K562 (cell line): Measurements from ENCODE around the gene PLXND1. TPM values are rescaled to one million over a fixed set of nuclear protein-coding genes. Genes with fewer than 3 reads are reported as not detected.

Experiments used
- ATAC-seq: fragments of 200-7000 bp; cut with Tn5 transposase; 3 replicates; pipeline ENCODE4 v1.9.1; 2020; ENCODE audit warnings: moderate library complexity
- BruUV-seq: library from RNA; stranded (reverse); fragments of 400-500 nt; replicated peaks from 2 replicates; lab custom pipeline; 2021; lab: Mats Ljungman, UMichigan
- CTCF ChIA-PET: fragments of 300-600 bp; formaldehyde crosslinking; extraction: SDS; loops from one replicate; lab custom pipeline; 2021; ENCODE audit warnings: low intra/inter-chr PET ratio; lab: Yijun Ruan, JAX
- POLR2A ChIA-PET: fragments of 300-600, 350-650 bp; sonication (Branson Sonifier 250); formaldehyde crosslinking; extraction: SDS; loops from one replicate; lab custom pipeline; 2021; ENCODE audit warnings: antibody characterized with exemption, inconsistent platforms; lab: Yijun Ruan, JAX
- DNase-seq, 4 experiments: peaks; one replicate each; pipeline versions ENCODE4 v3.0.0 to v3.0.0-alpha.2; 2011 to 2018; ENCODE audit warnings: low spot score in 3 of 4, mixed read lengths in 3 of 4; ENCODE audit errors: extremely low read depth in 1 of 4
- FAIRE-seq: peaks from 2 replicates; lab custom pipeline; 2011; peaks lifted over from hg19 to GRCh38; lab: Jason Lieb, UNC
- H2AFZ ChIP-seq: 2 replicates; pipeline ENCODE4 v1.6.0; 2011; ENCODE audit warnings: low read depth, low read length, control low read depth, inconsistent platforms
- H3K27ac ChIP-seq: fragments of 200-600 bp; 3 replicates; pipeline ENCODE4 v1.8.0; 2011; ENCODE audit warnings: low read depth, mild to moderate bottlenecking, control low read depth, inconsistent platforms, low read length, moderate library complexity, mixed read lengths; ENCODE audit errors: extremely low read depth
- H3K27me3 ChIP-seq, 2 experiments: fragments of 300-600 bp in 1 of 2; 2 replicates in 1 of 2; 3 replicates in 1 of 2; pipeline versions ENCODE4 v1.6.0 to v1.8.0; 2011; ENCODE audit warnings: inconsistent platforms in 2 of 2, low read length in 2 of 2, mild to moderate bottlenecking in 1 of 2, mixed read lengths in 1 of 2, moderate library complexity in 1 of 2; ENCODE audit not compliant: control insufficient read depth in 2 of 2, insufficient read depth in 2 of 2
- H3K36me3 ChIP-seq: fragments of 300-600 bp; 3 replicates; pipeline ENCODE4 v1.8.0; 2011; ENCODE audit warnings: mild to moderate bottlenecking, low read length, inconsistent platforms; ENCODE audit not compliant: control insufficient read depth, insufficient read depth
- H3K4me1 ChIP-seq, 2 experiments: fragments of 200-600 bp in 1 of 2; replicated peaks in 1 of 2; 2 replicates in 1 of 2; 3 replicates in 1 of 2; pipeline versions ENCODE4 v1.5.1 to v1.8.0; 2011; ENCODE audit warnings: inconsistent platforms in 2 of 2, low read length in 2 of 2, mild to moderate bottlenecking in 1 of 2, mixed read lengths in 1 of 2, moderate library complexity in 1 of 2; ENCODE audit not compliant: control insufficient read depth in 2 of 2, insufficient read depth in 2 of 2
- H3K4me2 ChIP-seq: 2 replicates; pipeline ENCODE4 v1.6.1; 2011; ENCODE audit warnings: low read length, control low read depth, inconsistent platforms, mixed read lengths; ENCODE audit not compliant: insufficient read depth
- H3K4me3 ChIP-seq: fragments of 200-600 bp; sonication (generic), shearing (Covaris generic); 2 replicates; pipeline ENCODE4 v1.5.1; 2016; ENCODE audit warnings: control low read depth, inconsistent platforms
- H3K79me2 ChIP-seq: fragments of 200-600 bp; 3 replicates; pipeline ENCODE4 v1.8.0; 2011; ENCODE audit warnings: low read length, inconsistent platforms; ENCODE audit not compliant: control insufficient read depth, insufficient read depth
- H3K9ac ChIP-seq, 2 experiments: 2 replicates each; pipeline versions ENCODE4 v1.6.0 to v1.6.1; 2011; ENCODE audit warnings: low read depth in 2 of 2, low read length in 2 of 2, control low read depth in 1 of 2, inconsistent platforms in 1 of 2, mild to moderate bottlenecking in 1 of 2, mixed read lengths in 1 of 2; ENCODE audit not compliant: insufficient read depth in 1 of 2
- H3K9me1 ChIP-seq: one replicate; pipeline ENCODE4 v1.6.0; 2011; ENCODE audit warnings: inconsistent platforms, mild to moderate bottlenecking, low read length, moderate library complexity; ENCODE audit not compliant: control insufficient read depth, insufficient read depth
- H3K9me3 ChIP-seq: replicated peaks from 2 replicates; pipeline ENCODE4 v1.5.1; 2011; ENCODE audit warnings: low read depth, low read length, inconsistent platforms; ENCODE audit not compliant: control insufficient read depth, insufficient read depth
- H4K20me1 ChIP-seq: replicated peaks from 2 replicates; pipeline ENCODE4 v1.6.1; 2011; ENCODE audit warnings: low read length, inconsistent platforms, mixed read lengths; ENCODE audit not compliant: control insufficient read depth, insufficient read depth
- ATF6 ChIP-seq: sonication (generic); formaldehyde crosslinking; IDR thresholded peaks from 2 replicates; pipeline ENCODE4 v1.4.0; 2020; ENCODE audit warnings: mild to moderate bottlenecking, missing genetic modification reagents
- ESRRB ChIP-seq: fragments of 250-450 bp; sonication (Bioruptor Pico); IDR thresholded peaks from 2 replicates; pipeline ENCODE4 v1.5.0; 2020; ENCODE audit warnings: mild to moderate bottlenecking, moderate library complexity, borderline replicate concordance
- KDM1A ChIP-seq, 2 experiments: fragments of 450-650 bp; IDR thresholded peaks; 2 replicates each; pipeline ENCODE4 v1.6.1; 2016; ENCODE audit warnings: mild to moderate bottlenecking in 2 of 2
- MCM7 ChIP-seq, 2 experiments: fragments of 450-650 bp; IDR thresholded peaks; 2 replicates each; pipeline ENCODE4 v1.6.1; 2016 to 2018
- MECOM ChIP-seq: fragments of 250-450 bp; sonication (Bioruptor Pico); IDR thresholded peaks from 2 replicates; pipeline ENCODE4 v1.8.0; 2022; ENCODE audit warnings: inconsistent platforms
- POLR2B ChIP-seq: fragments of 450-650 bp; IDR thresholded peaks from 2 replicates; pipeline ENCODE4 v1.6.1; 2018; ENCODE audit warnings: low read depth; ENCODE audit not compliant: partially characterized antibody
- PTRF ChIP-seq: fragments of 450-650 bp; IDR thresholded peaks from 2 replicates; pipeline ENCODE4 v1.6.1; 2016; ENCODE audit warnings: mild to moderate bottlenecking, missing genetic modification characterization, missing compliant biosample characterization
- RHOXF2B ChIP-seq: fragments of 250-450 bp; sonication (Bioruptor Pico); conservative IDR thresholded peaks from 2 replicates; pipeline ENCODE4 v1.5.1; 2021
- TCF7L2 ChIP-seq: fragments of 150-350 bp; IDR thresholded peaks from 2 replicates; pipeline ENCODE4 v1.6.1; 2016; ENCODE audit warnings: low read depth, mild to moderate bottlenecking, low read length, moderate library complexity
- WGBS: fragments of 100-300 bp; shearing (Covaris generic); methylation state at CpG from one replicate; pipeline ENCODE4 v1.1.6; 2016; ENCODE audit warnings: low coverage, mixed read lengths; ENCODE audit not compliant: insufficient coverage; ENCODE audit errors: missing lambda C conversion rate; 5-methylcytosine and 5-hydroxymethylcytosine counted together
- in situ Hi-C: fragments of 300-500 bp; cut with MboI; formaldehyde crosslinking; loops from 4 replicates; pipeline ENCODE4 v1.15.0; 2018; ENCODE audit warnings: inconsistent platforms, mixed read lengths
- intact Hi-C: fragments of 100-400 bp; cut with micrococcal nuclease; formaldehyde crosslinking; loops from 2 replicates; pipeline ENCODE4 v1.14.2; 2022
- polyA plus RNA-seq, 8 experiments: library from polyadenylated mRNA; depleted of rRNA in 4 of 8; stranded (reverse) in 5 of 8; unstranded in 3 of 8; fragments of >200 nt; fragmentation: Nextera tagmentation in 2 of 8; fragmentation: Illumina TruSeq in 1 of 8; extraction: Ambion mirVana in 2 of 8; extraction: Trizol in 1 of 8; gene quantifications; 2 replicates each; pipeline versions ENCODE4 v1.2.1 to v1.2.3, GENCODE V29; 2011 to 2014; ENCODE audit warnings: inconsistent platforms in 1 of 8, missing spikeins in 1 of 8
- total RNA-seq, 7 experiments: library from RNA; depleted of rRNA in 6 of 7; stranded (reverse); fragments of >200 nt in 6 of 7; fragmentation: Illumina TruSeq in 2 of 7; extraction: Trizol in 2 of 7; gene quantifications; 2 replicates each; pipeline versions ENCODE4 v1.2.1 to v1.2.3, GENCODE V29; 2011 to 2021; ENCODE audit warnings: low replicate concordance in 1 of 7
- TF ChIP-seq, protein P1 (sequence below): fragments of 250-450 bp; sonication (Bioruptor Pico); IDR thresholded peaks from 2 replicates; pipeline ENCODE4 v1.4.0; 2020
- TF ChIP-seq, protein P2 (sequence below): fragments of 250-450 bp; sonication (Bioruptor Pico); IDR thresholded peaks from 2 replicates; pipeline ENCODE4 v1.5.1; 2021; ENCODE audit warnings: mild to moderate bottlenecking

PLXND1 gene
- total and polyA plus RNA-seq, 9 of the 15 experiments (the other 6 are each of a cell fraction or from before 2014, with no cell fraction given), result 0.34 to 28.8 (median 14.0) TPM

DNA sequence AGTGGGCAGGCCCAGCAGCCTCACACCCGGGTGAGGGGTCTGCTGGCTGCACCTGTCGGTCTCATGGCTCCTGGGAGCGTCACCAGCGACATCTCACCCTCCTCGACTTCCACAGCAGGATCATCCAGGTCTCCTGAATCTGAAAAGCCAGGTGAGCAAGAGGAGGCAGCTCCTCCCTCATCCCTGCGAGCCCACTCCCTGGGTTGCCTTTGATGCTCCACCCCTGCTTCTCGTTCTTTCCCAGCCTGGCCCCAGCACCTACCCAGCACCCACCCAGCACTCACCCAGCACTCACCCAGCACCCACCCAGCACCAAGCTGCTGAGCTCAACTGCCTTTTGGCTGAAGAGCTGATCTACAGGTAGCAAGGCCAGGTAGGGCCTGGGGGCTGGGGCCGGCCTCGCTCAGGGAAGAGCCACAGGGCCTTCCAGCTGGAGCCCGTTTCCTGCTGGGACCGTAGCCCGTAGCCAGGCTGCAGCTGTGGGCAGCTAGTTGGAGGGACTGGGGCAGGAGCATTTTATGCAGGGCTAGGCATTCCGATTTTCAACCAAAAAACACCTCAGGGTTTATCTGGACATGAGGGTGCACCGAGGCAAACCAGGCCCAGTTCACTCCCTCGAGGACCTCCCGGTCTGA is 63.2 kb downstream of the PLXND1 start, which contains the start of gene H1-8:
TSS of gene H1-8 (plus strand) at position 20 of the 635 bp plus-strand sequence. CDS start at position 64, 44 bp downstream.
- H3K4me2 ChIP-seq, result no peak within 1 kb of the TSS
- no peaks in the 10 kb centered on the region for H4K20me1 ChIP-seq
- H3K9me3 ChIP-seq, result no peaks in the 10 kb centered on the region
- no peak within 1 kb of the TSS for H3K27ac ChIP-seq
- H3K4me1 ChIP-seq, result peaks cover 0 to 16% of the 10 kb centered on the region in 2 experiments; a peak in 2 of 5 replicates
- TF ChIP-seq MCM7 (IDR thresholded peaks at IDR 0.05), result no peak
- ChIA-PET POLR2A (interaction anchor here (0.7 to 1.5 kb wide), 2 partner anchors 11 to 71 kb away, joined by 3 read pairs; no protein-coding TSS in a partner anchor), CTCF (no interaction called here)
- no peaks in the 10 kb centered on the region for H3K9me1 ChIP-seq
- no peaks in the 10 kb centered on the region for H3K36me3 ChIP-seq
- H3K79me2 ChIP-seq, result no peaks in the 10 kb centered on the region
- in situ Hi-C loops (no loop called here), intact Hi-C loops (no loop called here)
- WGBS, result 43% methylated on average over 13 of the region's 16 CpGs
- peak within 1 kb of the TSS; percentile 22 for H2AFZ ChIP-seq
- FAIRE-seq, result no peak
- no peaks in the 10 kb centered on the region; a peak in 1 of 5 replicates for H3K27me3 ChIP-seq
- BruUV-seq, result no TSS peak
- ATAC-seq, result no peak
- no peak within 1 kb of the TSS for H3K4me3 ChIP-seq
- no peak for DNase-seq
- H3K9ac ChIP-seq, result peak within 1 kb of the TSS in 1 of 2 experiments; percentile 26; a peak in 2 of 4 replicates

GRCh38 chr3:129542747-129543146 is 63.7 kb downstream of the PLXND1 start:
- H3K27ac ChIP-seq, result no peak overlapping the region
- no peak overlapping the region for H3K4me3 ChIP-seq
- no peaks in the 10 kb centered on the region for H4K20me1 ChIP-seq
- no peaks in the 10 kb centered on the region for H3K36me3 ChIP-seq
- in situ Hi-C loops (no loop called here), intact Hi-C loops (no loop called here)
- no peaks in the 10 kb centered on the region for H3K9me3 ChIP-seq
- BruUV-seq, result no TSS peak
- no peaks in the 10 kb centered on the region for H3K9me1 ChIP-seq
- no peak overlapping the region; a peak in 1 of 4 replicates for H3K9ac ChIP-seq
- no peak for FAIRE-seq
- no peak for DNase-seq
- H3K4me2 ChIP-seq, result no peak overlapping the region
- ATAC-seq, result no peak
- ChIA-PET CTCF (no interaction called here), POLR2A (no interaction called here)
- H2AFZ ChIP-seq, result no peak overlapping the region
- WGBS, result 23% methylated on average over 5 of the region's 5 CpGs
- H3K4me1 ChIP-seq, result peaks cover 0 to 16% of the 10 kb centered on the region in 2 experiments; a peak in 2 of 5 replicates
- H3K27me3 ChIP-seq, result no peaks in the 10 kb centered on the region; a peak in 1 of 5 replicates
- no peaks in the 10 kb centered on the region for H3K79me2 ChIP-seq
- TF ChIP-seq PTRF (tag), result no peak
- no peak for TF ChIP-seq TCF7L2
- no peak for TF ChIP-seq MECOM
- TF ChIP-seq, protein P1, sequence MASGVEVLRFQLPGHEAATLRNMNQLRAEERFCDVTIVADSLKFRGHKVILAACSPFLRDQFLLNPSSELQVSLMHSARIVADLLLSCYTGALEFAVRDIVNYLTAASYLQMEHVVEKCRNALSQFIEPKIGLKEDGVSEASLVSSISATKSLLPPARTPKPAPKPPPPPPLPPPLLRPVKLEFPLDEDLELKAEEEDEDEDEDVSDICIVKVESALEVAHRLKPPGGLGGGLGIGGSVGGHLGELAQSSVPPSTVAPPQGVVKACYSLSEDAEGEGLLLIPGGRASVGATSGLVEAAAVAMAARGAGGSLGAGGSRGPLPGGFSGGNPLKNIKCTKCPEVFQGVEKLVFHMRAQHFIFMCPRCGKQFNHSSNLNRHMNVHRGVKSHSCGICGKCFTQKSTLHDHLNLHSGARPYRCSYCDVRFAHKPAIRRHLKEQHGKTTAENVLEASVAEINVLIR (CRISPR knock-in tag), result no peak
- TF ChIP-seq ATF6 (CRISPR knock-in tag), result no peak
- TF ChIP-seq, protein P2, sequence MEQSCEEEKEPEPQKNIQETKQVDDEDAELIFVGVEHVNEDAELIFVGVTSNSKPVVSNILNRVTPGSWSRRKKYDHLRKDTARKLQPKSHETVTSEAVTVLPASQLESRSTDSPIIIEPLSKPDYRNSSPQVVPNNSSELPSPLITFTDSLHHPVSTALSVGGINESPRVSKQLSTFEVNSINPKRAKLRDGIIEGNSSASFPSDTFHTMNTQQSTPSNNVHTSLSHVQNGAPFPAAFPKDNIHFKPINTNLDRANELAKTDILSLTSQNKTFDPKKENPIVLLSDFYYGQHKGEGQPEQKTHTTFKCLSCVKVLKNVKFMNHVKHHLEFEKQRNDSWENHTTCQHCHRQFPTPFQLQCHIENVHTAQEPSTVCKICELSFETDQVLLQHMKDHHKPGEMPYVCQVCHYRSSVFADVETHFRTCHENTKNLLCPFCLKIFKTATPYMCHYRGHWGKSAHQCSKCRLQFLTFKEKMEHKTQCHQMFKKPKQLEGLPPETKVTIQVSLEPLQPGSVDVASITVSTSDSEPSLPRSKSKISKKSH, result no peak
- no peak for TF ChIP-seq KDM1A (IDR thresholded peaks at IDR 0.05)
- TF ChIP-seq POLR2B, result no peak
- TF ChIP-seq RHOXF2B, result no peak
- TF ChIP-seq ESRRB (CRISPR knock-in tag), result no peak
